HepG2 (cell line): ENCODE data around the gene LRRC42. TPM values are rescaled to one million over a fixed set of nuclear protein-coding genes. Genes with fewer than 3 reads are reported as not detected.

ENCODE experiments used
- ATF4 ChIP-seq, 2 experiments: fragments of 450-650 bp in 1 of 2; sonication (generic) in 1 of 2; formaldehyde crosslinking; IDR thresholded peaks; 2 replicates each; pipeline versions ENCODE4 v1.5.0 to v1.8.0; 2020 to 2022; ENCODE audit warnings: mild to moderate bottlenecking in 1 of 2, missing genetic modification reagents in 1 of 2
- CENPT ChIP-seq: sonication (generic); formaldehyde crosslinking; IDR thresholded peaks from 2 replicates; pipeline ENCODE4 v1.8.0; 2022; ENCODE audit warnings: low read depth, mild to moderate bottlenecking, moderate library complexity, missing genetic modification reagents
- ETS1 ChIP-seq: sonication (generic); formaldehyde crosslinking; IDR thresholded peaks from 2 replicates; pipeline ENCODE4 v1.4.0; 2020; ENCODE audit warnings: missing genetic modification reagents
- EZH2 ChIP-seq: conservative IDR thresholded peaks from 2 replicates; pipeline ENCODE4 v1.6.1; 2012; ENCODE audit warnings: mild to moderate bottlenecking, low read depth, low read length, moderate library complexity
- GZF1 ChIP-seq: sonication (generic); formaldehyde crosslinking; IDR thresholded peaks from 2 replicates; pipeline ENCODE4 v1.5.1; 2020; ENCODE audit warnings: mild to moderate bottlenecking, missing genetic modification reagents
- HMGXB3 ChIP-seq: sonication (generic); formaldehyde crosslinking; IDR thresholded peaks from 2 replicates; pipeline ENCODE4 v1.4.0; 2020; ENCODE audit warnings: missing genetic modification reagents, borderline replicate concordance
- KDM5B ChIP-seq: sonication (generic); formaldehyde crosslinking; IDR thresholded peaks from 2 replicates; pipeline ENCODE4 v1.4.0; 2020; ENCODE audit warnings: missing genetic modification reagents, mild to moderate bottlenecking, borderline replicate concordance
- MATR3 ChIP-seq: sonication (generic); formaldehyde crosslinking; IDR thresholded peaks from 2 replicates; pipeline ENCODE4 v1.4.0; 2020; ENCODE audit warnings: missing genetic modification reagents
- MBD4 ChIP-seq: IDR thresholded peaks from 2 replicates; pipeline ENCODE4 v1.6.1; 2012; ENCODE audit warnings: low read length, inconsistent platforms, borderline replicate concordance
- MIER3 ChIP-seq: IDR thresholded peaks from 2 replicates; pipeline ENCODE4 v1.6.1; 2016; ENCODE audit warnings: missing compliant biosample characterization, borderline replicate concordance
- MYNN ChIP-seq: sonication (generic); formaldehyde crosslinking; IDR thresholded peaks from 2 replicates; pipeline ENCODE4 v1.4.0; 2020; ENCODE audit warnings: mild to moderate bottlenecking, low read depth, missing genetic modification reagents
- NR2F1 ChIP-seq, 2 experiments: fragments of 450-650 bp in 1 of 2; formaldehyde crosslinking in 1 of 2; IDR thresholded peaks; 2 replicates each; pipeline versions ENCODE4 v1.5.0 to v1.6.1; 2016 to 2020; ENCODE audit warnings: mild to moderate bottlenecking in 1 of 2, missing compliant biosample characterization in 1 of 2, missing genetic modification reagents in 1 of 2, moderate library complexity in 1 of 2
- PAWR ChIP-seq: sonication (generic); formaldehyde crosslinking; IDR thresholded peaks from 2 replicates; pipeline ENCODE4 v1.4.0; 2020; ENCODE audit warnings: missing genetic modification reagents, mild to moderate bottlenecking, borderline replicate concordance
- SALL1 ChIP-seq: sonication (generic); formaldehyde crosslinking; IDR thresholded peaks from 2 replicates; pipeline ENCODE4 v1.8.0; 2022; ENCODE audit warnings: mild to moderate bottlenecking, missing genetic modification reagents
- SOX6 ChIP-seq, 2 experiments: fragments of 450-650 bp in 1 of 2; sonication (generic) in 1 of 2; formaldehyde crosslinking in 1 of 2; IDR thresholded peaks; 2 replicates each; pipeline versions ENCODE4 v1.4.0 to v1.6.1; 2017 to 2020; ENCODE audit warnings: antibody characterized with exemption in 1 of 2, mild to moderate bottlenecking in 1 of 2, missing genetic modification reagents in 1 of 2
- SSRP1 ChIP-seq: IDR thresholded peaks from 2 replicates; pipeline ENCODE4 v1.6.1; 2016; ENCODE audit warnings: control low read depth
- STAG1 ChIP-seq: sonication (generic); formaldehyde crosslinking; IDR thresholded peaks from 2 replicates; pipeline ENCODE4 v1.4.0; 2020; ENCODE audit warnings: missing genetic modification reagents
- TERF1 ChIP-seq: sonication (generic); formaldehyde crosslinking; IDR thresholded peaks from 2 replicates; pipeline ENCODE4 v1.8.0; 2022; ENCODE audit warnings: mild to moderate bottlenecking, missing genetic modification reagents, moderate library complexity
- ZNF317 ChIP-seq: sonication (generic); formaldehyde crosslinking; IDR thresholded peaks from 2 replicates; pipeline ENCODE4 v1.5.0; 2020; ENCODE audit warnings: mild to moderate bottlenecking, missing genetic modification reagents
- ZNF34 ChIP-seq: sonication (generic); formaldehyde crosslinking; IDR thresholded peaks from 2 replicates; pipeline ENCODE4 v1.4.0; 2020; ENCODE audit warnings: mild to moderate bottlenecking, missing genetic modification reagents, borderline replicate concordance
- ZNF615 ChIP-seq: sonication (generic); formaldehyde crosslinking; IDR thresholded peaks from 2 replicates; pipeline ENCODE4 v1.5.0; 2020; ENCODE audit warnings: mild to moderate bottlenecking, missing genetic modification reagents, borderline replicate concordance
- polyA plus RNA-seq, 8 experiments: library from polyadenylated mRNA; depleted of rRNA in 3 of 8; stranded (reverse) in 7 of 8; unstranded in 1 of 8; fragments of >200 nt; fragmentation: Illumina TruSeq in 4 of 8; extraction: Trizol in 4 of 8; gene quantifications; 2 replicates each; pipeline versions ENCODE4 v1.2.1 to v1.2.3, GENCODE V29; 2011 to 2016; ENCODE audit warnings: low read depth in 4 of 8, missing spikeins in 1 of 8, mixed read lengths in 1 of 8; ENCODE audit not compliant: insufficient read depth in 1 of 8
- total RNA-seq, 5 experiments: library from RNA; depleted of rRNA; stranded (reverse); fragments of >200 nt; fragmentation: Illumina TruSeq; extraction: Trizol; gene quantifications; 2 replicates each; pipeline ENCODE4 v1.2.3, GENCODE V29; 2016; ENCODE audit warnings: low read depth in 1 of 5

LRRC42 gene
- total and polyA plus RNA-seq, 2 of the 13 experiments (the other 11 are each of a cell fraction or from before 2014, with no cell fraction given) = 30.6 to 43.6 TPM

GRCh38 chr1:54016343-54017282, 70.5 kb downstream of the LRRC42 start (continued):
- no peak for TF ChIP-seq ZNF34 (CRISPR knock-in tag)
- no peak for TF ChIP-seq PAWR (CRISPR knock-in tag)
- 0 out of 2 replicates have a peak, but pooled peaks have one; percentile 41 for TF ChIP-seq HMGXB3
- 0 out of 2 replicates have a peak, but pooled peaks have one; percentile 31 for TF ChIP-seq ZNF317 (CRISPR knock-in tag)
- no peak for TF ChIP-seq TERF1 (CRISPR knock-in tag)
- no peak for TF ChIP-seq GZF1 (CRISPR knock-in tag)
- no peak for TF ChIP-seq ZNF615
- TF ChIP-seq CENPT = no peak
- peak; percentile 49 to 91; a peak in 3 of 4 replicates for TF ChIP-seq NR2F1 (CRISPR knock-in tag; IDR thresholded peaks at IDR 0.05)
- peak; percentile 54; the same call in 1 of the 2 replicates for TF ChIP-seq SALL1 (CRISPR knock-in tag)
- no peak; the same call in 1 of the 2 replicates for TF ChIP-seq SSRP1 (CRISPR knock-in tag)
- no peak for TF ChIP-seq SOX6 (IDR thresholded peaks at IDR 0.05)
- TF ChIP-seq SOX6 (CRISPR knock-in tag; IDR thresholded peaks at IDR 0.05) = peak; percentile 89
- no peak for TF ChIP-seq MIER3 (CRISPR knock-in tag)
- 0 out of 4 replicates have a peak, but pooled peaks of 1 of the 2 experiments have one; percentile 33 for TF ChIP-seq ATF4 (CRISPR knock-in tag; IDR thresholded peaks at IDR 0.05)
- TF ChIP-seq STAG1 = no peak
- TF ChIP-seq ETS1 = no peak
- no peak for TF ChIP-seq KDM5B
- 0 out of 2 replicates have a peak, but pooled peaks have one; percentile 51 for TF ChIP-seq MYNN
- TF ChIP-seq MBD4 = no peak
- TF ChIP-seq EZH2 = no peak
- no peak for TF ChIP-seq MATR3
